ENCODE results near the gene NUTM2A.
"Not testable (repeated sequence)": the region's sequence is repeated elsewhere in the genome, so short reads cannot be mapped to it uniquely, and the experiment has no call there.

NUTM2A gene

DNA sequence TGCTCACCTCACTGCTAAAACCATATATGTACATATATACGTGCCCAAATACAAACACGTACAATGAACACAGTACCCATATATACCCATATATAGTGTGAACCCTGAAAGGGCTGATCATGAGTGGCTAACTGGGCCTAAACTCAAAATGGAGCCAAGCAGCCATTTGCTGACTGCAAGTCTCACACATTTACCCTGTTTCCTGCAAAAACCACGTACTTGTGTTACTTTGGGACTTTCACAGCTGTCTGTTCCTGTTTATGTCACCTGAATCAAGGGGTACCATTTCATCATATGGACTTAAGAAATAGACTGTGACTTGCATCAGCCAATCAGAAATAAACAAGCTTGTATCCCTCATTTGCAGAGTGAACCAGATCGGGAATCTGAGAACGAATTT lies 5.9 kb upstream of the NUTM2A start:
- POLR2A ChIA-PET; CTCF ChIA-PET; H3K27me3 ChIP-seq (replicated peaks in 2 of 5; ENCODE audit: control insufficient read depth in 4 of 5, insufficient read depth in 5 of 5, low read length in 4 of 5); H3K4me3 ChIP-seq (ENCODE audit: control insufficient read depth in 1 of 7, extremely low read depth in 1 of 7, insufficient read depth in 4 of 7, low read depth in 2 of 7, low read length in 6 of 7); H3K36me3 ChIP-seq (ENCODE audit: control insufficient read depth in 4 of 4, insufficient read depth in 4 of 4, low read length in 3 of 4); H3K9me3 ChIP-seq (ENCODE audit: control extremely low read depth in 1 of 5, control insufficient read depth in 4 of 5, insufficient read depth in 2 of 5, low read depth in 1 of 5, low read length in 4 of 5); DNase-seq; H3K27ac ChIP-seq (ENCODE audit: insufficient read depth in 1 of 2, low read depth in 1 of 2, low read length in 2 of 2, poor library complexity in 1 of 2, severe bottlenecking in 2 of 2): not testable (repeated sequence)
- WGBS (ENCODE audit: insufficient coverage), result no CpG with 5 or more reads among the region's 5 CpGs
- H3K4me1 ChIP-seq (ENCODE audit: control extremely low read depth in 1 of 4, control insufficient read depth in 4 of 4, insufficient read depth in 4 of 4, low read length in 3 of 4), result peaks cover 0 to 17% (median 12%) of the 10 kb centered on the region in 4 experiments

DNA sequence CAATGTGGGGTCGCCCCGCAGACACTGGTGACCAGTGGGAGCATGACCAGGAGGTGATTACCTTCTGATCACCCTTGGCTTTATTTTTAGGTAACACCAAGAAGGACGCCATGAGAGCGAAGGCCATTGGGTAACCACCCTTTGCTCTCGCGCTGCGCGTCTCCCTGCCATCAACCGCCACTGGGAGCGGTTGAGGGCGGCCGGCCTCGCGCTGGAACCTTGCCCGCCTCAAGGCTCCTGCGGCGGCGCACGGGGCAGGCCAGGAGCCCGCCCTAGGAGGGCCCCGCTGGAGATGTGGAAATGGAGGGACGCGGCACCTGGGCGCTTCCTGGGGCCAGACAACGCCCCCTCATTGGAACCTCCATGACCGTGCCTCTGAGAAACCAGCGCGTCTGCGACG lies 2.5 kb upstream of the NUTM2A start:
- CTCF ChIA-PET, result not testable (repeated sequence)

DNA sequence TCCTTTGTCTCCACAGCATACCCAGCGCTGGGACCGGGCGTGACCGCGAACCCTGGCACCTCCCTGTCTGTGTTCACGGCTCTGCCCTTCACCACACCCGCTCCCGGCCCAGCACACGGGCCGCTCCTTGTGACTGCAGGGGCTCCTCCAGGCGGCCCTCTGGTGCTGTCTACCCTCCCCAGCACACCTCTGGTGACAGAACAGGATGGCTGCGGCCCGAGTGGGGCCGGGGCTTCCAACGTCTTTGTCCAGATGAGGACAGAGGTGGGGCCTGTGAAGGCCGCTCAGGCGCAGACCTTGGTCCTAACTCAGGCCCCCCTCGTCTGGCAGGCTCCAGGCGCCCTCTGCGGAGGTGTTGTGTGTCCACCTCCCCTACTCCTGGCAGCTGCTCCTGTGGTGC lies 3.0 kb downstream of the NUTM2A start:
- WGBS (ENCODE audit: insufficient coverage), result no CpG with 5 or more reads among the region's 20 CpGs
- DNase-seq; H3K4me3 ChIP-seq (ENCODE audit: control insufficient read depth in 1 of 7, extremely low read depth in 1 of 7, insufficient read depth in 4 of 7, low read depth in 2 of 7, low read length in 6 of 7); H3K36me3 ChIP-seq (ENCODE audit: control insufficient read depth in 4 of 4, insufficient read depth in 4 of 4, low read length in 3 of 4); H3K27ac ChIP-seq (ENCODE audit: insufficient read depth in 1 of 2, low read depth in 1 of 2, low read length in 2 of 2, poor library complexity in 1 of 2, severe bottlenecking in 2 of 2); POLR2A ChIA-PET; H3K9me3 ChIP-seq (ENCODE audit: control extremely low read depth in 1 of 5, control insufficient read depth in 4 of 5, insufficient read depth in 2 of 5, low read depth in 1 of 5, low read length in 4 of 5); H3K27me3 ChIP-seq (replicated peaks in 2 of 5; ENCODE audit: control insufficient read depth in 4 of 5, insufficient read depth in 5 of 5, low read length in 4 of 5); H3K4me1 ChIP-seq (ENCODE audit: control extremely low read depth in 1 of 4, control insufficient read depth in 4 of 4, insufficient read depth in 4 of 4, low read length in 3 of 4); CTCF ChIA-PET: not testable (repeated sequence)

More for the DNA sequence above, 2.5 kb upstream of the NUTM2A start:
- 100% methylated on average over 3 of the region's 30 CpGs for WGBS (ENCODE audit: insufficient coverage)
- H3K27ac ChIP-seq (ENCODE audit: insufficient read depth in 1 of 2, low read depth in 1 of 2, low read length in 2 of 2, poor library complexity in 1 of 2, severe bottlenecking in 2 of 2); H3K4me1 ChIP-seq (ENCODE audit: control extremely low read depth in 1 of 4, control insufficient read depth in 4 of 4, insufficient read depth in 4 of 4, low read length in 3 of 4); H3K36me3 ChIP-seq (ENCODE audit: control insufficient read depth in 4 of 4, insufficient read depth in 4 of 4, low read length in 3 of 4); DNase-seq; POLR2A ChIA-PET; H3K27me3 ChIP-seq (replicated peaks in 2 of 5; ENCODE audit: control insufficient read depth in 4 of 5, insufficient read depth in 5 of 5, low read length in 4 of 5); H3K4me3 ChIP-seq (ENCODE audit: control insufficient read depth in 1 of 7, extremely low read depth in 1 of 7, insufficient read depth in 4 of 7, low read depth in 2 of 7, low read length in 6 of 7); H3K9me3 ChIP-seq (ENCODE audit: control extremely low read depth in 1 of 5, control insufficient read depth in 4 of 5, insufficient read depth in 2 of 5, low read depth in 1 of 5, low read length in 4 of 5): not testable (repeated sequence)

DNA sequence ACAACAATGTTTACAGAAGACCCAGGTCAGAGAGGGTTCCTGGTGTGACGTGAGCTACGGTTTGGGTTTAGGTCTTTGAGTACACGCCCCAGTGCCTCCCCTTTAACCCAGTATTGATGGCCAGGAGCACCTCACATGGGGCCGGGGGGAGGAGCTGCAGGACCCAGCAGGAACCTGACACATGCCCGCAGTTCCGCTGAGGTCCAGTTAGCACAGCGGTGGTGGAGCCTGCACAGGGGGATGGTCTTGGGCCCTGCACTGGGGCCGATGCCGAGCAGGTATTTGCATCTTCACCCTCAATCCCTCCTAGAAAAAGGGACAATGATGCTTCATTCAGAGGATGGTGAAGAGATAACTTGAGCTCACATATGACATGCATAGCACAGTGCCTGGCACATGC lies 4.0 kb downstream of the NUTM2A start:
- H3K27ac ChIP-seq (ENCODE audit: insufficient read depth in 1 of 2, low read depth in 1 of 2, low read length in 2 of 2, poor library complexity in 1 of 2, severe bottlenecking in 2 of 2); H3K9me3 ChIP-seq (ENCODE audit: control extremely low read depth in 1 of 5, control insufficient read depth in 4 of 5, insufficient read depth in 2 of 5, low read depth in 1 of 5, low read length in 4 of 5); DNase-seq; H3K4me1 ChIP-seq (ENCODE audit: control extremely low read depth in 1 of 4, control insufficient read depth in 4 of 4, insufficient read depth in 4 of 4, low read length in 3 of 4); H3K4me3 ChIP-seq (ENCODE audit: control insufficient read depth in 1 of 7, extremely low read depth in 1 of 7, insufficient read depth in 4 of 7, low read depth in 2 of 7, low read length in 6 of 7); CTCF ChIA-PET; H3K27me3 ChIP-seq (replicated peaks in 2 of 5; ENCODE audit: control insufficient read depth in 4 of 5, insufficient read depth in 5 of 5, low read length in 4 of 5); H3K36me3 ChIP-seq (ENCODE audit: control insufficient read depth in 4 of 4, insufficient read depth in 4 of 4, low read length in 3 of 4); POLR2A ChIA-PET: not testable (repeated sequence)
- 100% methylated on average over 2 of the region's 9 CpGs for WGBS (ENCODE audit: insufficient coverage)

DNA sequence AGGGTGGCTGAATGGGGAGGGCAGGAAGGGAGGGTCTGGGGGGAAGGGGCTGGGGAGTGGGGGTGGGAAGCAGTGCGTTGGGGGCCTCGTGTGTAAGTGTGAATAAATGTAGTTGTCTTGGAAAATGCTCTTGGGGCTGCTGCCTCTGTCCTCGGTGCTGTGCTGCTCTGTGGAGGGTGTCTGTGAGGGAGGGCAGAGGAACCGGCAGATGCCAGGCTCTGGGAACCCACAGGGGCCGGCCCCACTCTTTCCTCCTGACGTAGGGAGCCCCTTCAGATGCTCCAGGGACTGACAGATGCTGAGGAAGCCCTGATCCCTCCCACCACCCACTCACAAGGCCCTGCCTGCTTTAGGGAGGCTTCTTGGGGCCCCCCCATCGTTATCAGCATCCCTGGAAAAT lies 9.6 kb downstream of the NUTM2A start:
- POLR2A ChIA-PET; CTCF ChIA-PET; H3K4me1 ChIP-seq (ENCODE audit: control extremely low read depth in 1 of 4, control insufficient read depth in 4 of 4, insufficient read depth in 4 of 4, low read length in 3 of 4); H3K27me3 ChIP-seq (replicated peaks in 2 of 5; ENCODE audit: control insufficient read depth in 4 of 5, insufficient read depth in 5 of 5, low read length in 4 of 5); H3K36me3 ChIP-seq (ENCODE audit: control insufficient read depth in 4 of 4, insufficient read depth in 4 of 4, low read length in 3 of 4); H3K4me3 ChIP-seq (ENCODE audit: control insufficient read depth in 1 of 7, extremely low read depth in 1 of 7, insufficient read depth in 4 of 7, low read depth in 2 of 7, low read length in 6 of 7); H3K27ac ChIP-seq (ENCODE audit: insufficient read depth in 1 of 2, low read depth in 1 of 2, low read length in 2 of 2, poor library complexity in 1 of 2, severe bottlenecking in 2 of 2); DNase-seq; H3K9me3 ChIP-seq (ENCODE audit: control extremely low read depth in 1 of 5, control insufficient read depth in 4 of 5, insufficient read depth in 2 of 5, low read depth in 1 of 5, low read length in 4 of 5): not testable (repeated sequence)
- no CpG with 5 or more reads among the region's 7 CpGs for WGBS (ENCODE audit: insufficient coverage)

DNA sequence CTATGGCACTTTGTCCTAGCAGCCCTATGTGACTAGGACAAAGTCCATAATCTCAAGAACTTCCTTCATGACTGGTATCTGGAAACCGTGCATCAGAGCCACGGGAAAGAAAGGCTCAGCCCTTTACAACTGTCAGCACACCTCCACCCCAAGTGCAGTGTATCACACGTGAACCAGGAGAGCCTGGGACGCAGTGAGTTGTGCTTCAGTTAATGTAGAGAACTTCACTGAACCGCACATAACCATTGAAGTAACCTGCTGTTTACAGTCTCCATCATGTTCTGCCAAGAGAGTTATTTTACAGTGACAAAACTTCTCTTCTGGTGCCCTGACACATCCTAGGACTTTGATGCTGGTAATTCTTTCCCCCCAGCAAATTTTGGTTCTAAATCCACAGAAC lies 12.0 kb downstream of the NUTM2A start:
- CTCF ChIA-PET; H3K9me3 ChIP-seq (ENCODE audit: control extremely low read depth in 1 of 5, control insufficient read depth in 4 of 5, insufficient read depth in 2 of 5, low read depth in 1 of 5, low read length in 4 of 5); H3K27ac ChIP-seq (ENCODE audit: insufficient read depth in 1 of 2, low read depth in 1 of 2, low read length in 2 of 2, poor library complexity in 1 of 2, severe bottlenecking in 2 of 2); H3K27me3 ChIP-seq (replicated peaks in 2 of 5; ENCODE audit: control insufficient read depth in 4 of 5, insufficient read depth in 5 of 5, low read length in 4 of 5); DNase-seq; POLR2A ChIA-PET; H3K36me3 ChIP-seq (ENCODE audit: control insufficient read depth in 4 of 4, insufficient read depth in 4 of 4, low read length in 3 of 4); H3K4me1 ChIP-seq (ENCODE audit: control extremely low read depth in 1 of 4, control insufficient read depth in 4 of 4, insufficient read depth in 4 of 4, low read length in 3 of 4); H3K4me3 ChIP-seq (ENCODE audit: control insufficient read depth in 1 of 7, extremely low read depth in 1 of 7, insufficient read depth in 4 of 7, low read depth in 2 of 7, low read length in 6 of 7): not testable (repeated sequence)
- 100% methylated on average over 1 of the region's 5 CpGs for WGBS (ENCODE audit: insufficient coverage)

DNA sequence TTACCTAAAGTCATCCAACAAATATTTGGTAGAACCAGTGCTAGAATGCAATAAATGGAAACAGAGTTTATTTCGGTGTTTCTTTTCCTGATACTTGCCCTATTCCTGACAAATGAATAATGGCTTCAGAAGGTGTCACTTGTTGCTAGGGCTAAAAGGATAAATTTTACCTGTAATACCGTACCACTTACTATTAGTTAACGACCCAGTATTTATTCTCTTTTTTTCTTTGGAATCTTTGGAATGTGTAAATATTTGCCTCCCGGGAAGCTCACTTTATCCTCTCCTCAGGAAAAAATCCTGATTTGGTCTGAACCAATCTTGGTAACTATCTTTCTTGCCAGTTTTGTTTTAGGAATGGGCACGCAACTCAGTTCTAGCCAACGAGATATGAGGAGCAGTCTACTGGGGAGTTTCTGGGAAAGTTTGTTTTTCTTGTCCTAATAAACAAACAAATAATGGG lies 14.1 kb downstream of the NUTM2A start:
- H3K36me3 ChIP-seq (ENCODE audit: control insufficient read depth in 4 of 4, insufficient read depth in 4 of 4, low read length in 3 of 4); H3K4me3 ChIP-seq (ENCODE audit: control insufficient read depth in 1 of 7, extremely low read depth in 1 of 7, insufficient read depth in 4 of 7, low read depth in 2 of 7, low read length in 6 of 7); POLR2A ChIA-PET; DNase-seq; H3K4me1 ChIP-seq (ENCODE audit: control extremely low read depth in 1 of 4, control insufficient read depth in 4 of 4, insufficient read depth in 4 of 4, low read length in 3 of 4); H3K27me3 ChIP-seq (replicated peaks in 2 of 5; ENCODE audit: control insufficient read depth in 4 of 5, insufficient read depth in 5 of 5, low read length in 4 of 5); CTCF ChIA-PET; H3K27ac ChIP-seq (ENCODE audit: insufficient read depth in 1 of 2, low read depth in 1 of 2, low read length in 2 of 2, poor library complexity in 1 of 2, severe bottlenecking in 2 of 2); H3K9me3 ChIP-seq (ENCODE audit: control extremely low read depth in 1 of 5, control insufficient read depth in 4 of 5, insufficient read depth in 2 of 5, low read depth in 1 of 5, low read length in 4 of 5): not testable (repeated sequence)
- WGBS (ENCODE audit: insufficient coverage), result no CpG with 5 or more reads among the region's 6 CpGs

DNA sequence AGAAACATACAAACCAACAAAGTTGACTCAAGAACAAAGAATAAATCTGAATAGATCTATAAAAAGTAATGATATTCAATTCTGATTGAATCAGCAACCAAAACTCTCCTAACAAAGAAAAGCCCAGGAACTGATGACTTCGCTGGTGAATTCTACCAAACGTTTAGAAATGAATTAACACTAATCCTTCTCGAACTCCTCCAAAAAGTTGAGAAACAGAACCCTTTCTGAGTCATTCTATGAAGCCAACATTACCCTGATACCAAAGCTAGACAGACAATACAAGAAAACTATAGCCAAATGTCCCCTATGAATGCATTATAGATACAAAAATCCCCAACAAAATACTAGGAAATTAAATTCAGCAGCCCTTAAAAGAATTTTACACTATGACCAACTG lies 16.9 kb downstream of the NUTM2A start:
- no CpG with 5 or more reads among the region's 3 CpGs for WGBS (ENCODE audit: insufficient coverage)
- DNase-seq; H3K27me3 ChIP-seq (replicated peaks in 2 of 5; ENCODE audit: control insufficient read depth in 4 of 5, insufficient read depth in 5 of 5, low read length in 4 of 5); H3K4me1 ChIP-seq (ENCODE audit: control extremely low read depth in 1 of 4, control insufficient read depth in 4 of 4, insufficient read depth in 4 of 4, low read length in 3 of 4); CTCF ChIA-PET; H3K36me3 ChIP-seq (ENCODE audit: control insufficient read depth in 4 of 4, insufficient read depth in 4 of 4, low read length in 3 of 4); H3K4me3 ChIP-seq (ENCODE audit: control insufficient read depth in 1 of 7, extremely low read depth in 1 of 7, insufficient read depth in 4 of 7, low read depth in 2 of 7, low read length in 6 of 7); H3K9me3 ChIP-seq (ENCODE audit: control extremely low read depth in 1 of 5, control insufficient read depth in 4 of 5, insufficient read depth in 2 of 5, low read depth in 1 of 5, low read length in 4 of 5); H3K27ac ChIP-seq (ENCODE audit: insufficient read depth in 1 of 2, low read depth in 1 of 2, low read length in 2 of 2, poor library complexity in 1 of 2, severe bottlenecking in 2 of 2); POLR2A ChIA-PET: not testable (repeated sequence)
